HG03354 (cell line): ENCODE results near the gene PTRH1.

Experiments
- ATAC-seq: cut with Tn5 transposase; IDR thresholded peaks from one replicate; pipeline ENCODE4 v1.9.1; 2021; ENCODE audit warnings: mild to moderate bottlenecking; ENCODE audit not compliant: unreplicated experiment, poor library complexity, severe bottlenecking

PTRH1 gene

GRCh38 chr9:127700594-127701255 is 14.7 kb downstream of the PTRH1 start:
- ATAC-seq = no peak

DNA sequence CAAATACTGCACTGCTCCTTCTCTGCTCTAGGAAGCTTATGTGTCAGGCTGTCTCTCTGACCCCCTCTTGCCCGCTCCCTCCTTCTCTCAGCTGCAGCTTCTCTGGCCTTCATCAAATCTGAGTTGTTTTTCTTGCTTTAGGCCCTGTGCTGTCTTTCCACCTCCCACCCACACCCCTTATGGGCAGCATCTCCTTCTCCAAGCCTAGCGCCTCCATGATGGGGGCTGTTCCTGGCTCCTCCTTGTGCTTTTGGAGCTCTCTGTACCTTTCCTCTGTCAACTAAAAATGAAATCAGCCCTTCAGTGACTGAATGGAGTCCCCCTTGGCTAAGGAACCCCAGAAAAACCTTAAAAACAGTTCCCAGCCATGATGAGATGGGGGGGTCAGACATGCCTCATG is 15.3 kb downstream of the PTRH1 start:
- no peak for ATAC-seq

DNA sequence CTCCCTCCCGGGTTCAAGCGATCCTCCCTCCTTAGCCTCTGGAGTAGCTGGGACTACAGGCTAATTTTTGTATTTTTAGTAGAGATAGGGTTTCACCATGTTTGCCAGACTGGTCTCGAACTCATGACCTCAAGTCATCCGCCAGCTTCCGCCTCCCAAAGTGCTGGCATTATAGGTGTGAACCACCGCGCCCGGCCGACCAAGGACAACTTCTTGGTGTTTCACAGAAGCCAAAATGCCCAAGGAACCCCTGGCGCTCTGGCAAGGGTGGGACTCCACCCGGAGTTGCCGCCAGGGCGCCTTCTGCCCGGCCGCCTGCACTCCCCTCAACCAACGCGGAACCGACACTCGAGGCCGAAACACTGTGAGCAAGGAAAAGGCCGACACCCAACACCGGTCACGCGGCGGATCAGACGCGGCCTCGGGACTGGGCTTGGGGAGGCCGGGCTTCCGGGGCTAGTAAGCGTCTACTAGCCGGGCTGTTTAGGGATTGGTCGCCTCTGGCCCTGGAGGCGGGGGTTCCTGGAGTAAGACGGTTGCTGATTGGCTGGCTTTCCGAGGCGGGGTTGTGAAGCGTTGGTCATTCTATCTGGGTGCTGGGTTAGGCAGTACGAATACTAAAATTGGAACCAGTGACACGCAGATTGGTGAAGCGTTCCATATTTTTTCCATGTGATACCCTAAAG is 16.3 kb downstream of the PTRH1 start:
- peak; percentile 90 for ATAC-seq

GRCh38 chr9:127698386-127698785 is 17.1 kb downstream of the PTRH1 start:
- ATAC-seq = no peak

DNA sequence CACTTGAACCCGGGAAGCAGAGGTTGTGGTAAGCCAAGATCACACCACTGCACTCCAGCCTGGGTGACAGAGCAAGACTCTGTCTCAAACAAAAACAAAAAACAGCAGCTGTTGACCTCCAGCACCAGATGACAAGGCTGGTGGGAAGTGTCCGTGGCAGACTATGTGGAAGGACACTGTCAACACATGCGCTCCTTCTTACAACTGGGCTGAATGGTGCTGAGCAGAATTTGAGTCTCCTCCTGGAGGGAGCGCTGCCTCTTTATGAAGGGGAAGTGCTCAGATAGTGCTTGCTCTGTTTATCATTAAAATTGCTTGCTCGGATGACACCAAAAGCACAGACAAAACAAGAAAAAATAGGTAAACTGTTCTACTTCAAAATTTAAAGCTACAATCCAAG is 17.9 kb downstream of the PTRH1 start:
- ATAC-seq = no peak

DNA sequence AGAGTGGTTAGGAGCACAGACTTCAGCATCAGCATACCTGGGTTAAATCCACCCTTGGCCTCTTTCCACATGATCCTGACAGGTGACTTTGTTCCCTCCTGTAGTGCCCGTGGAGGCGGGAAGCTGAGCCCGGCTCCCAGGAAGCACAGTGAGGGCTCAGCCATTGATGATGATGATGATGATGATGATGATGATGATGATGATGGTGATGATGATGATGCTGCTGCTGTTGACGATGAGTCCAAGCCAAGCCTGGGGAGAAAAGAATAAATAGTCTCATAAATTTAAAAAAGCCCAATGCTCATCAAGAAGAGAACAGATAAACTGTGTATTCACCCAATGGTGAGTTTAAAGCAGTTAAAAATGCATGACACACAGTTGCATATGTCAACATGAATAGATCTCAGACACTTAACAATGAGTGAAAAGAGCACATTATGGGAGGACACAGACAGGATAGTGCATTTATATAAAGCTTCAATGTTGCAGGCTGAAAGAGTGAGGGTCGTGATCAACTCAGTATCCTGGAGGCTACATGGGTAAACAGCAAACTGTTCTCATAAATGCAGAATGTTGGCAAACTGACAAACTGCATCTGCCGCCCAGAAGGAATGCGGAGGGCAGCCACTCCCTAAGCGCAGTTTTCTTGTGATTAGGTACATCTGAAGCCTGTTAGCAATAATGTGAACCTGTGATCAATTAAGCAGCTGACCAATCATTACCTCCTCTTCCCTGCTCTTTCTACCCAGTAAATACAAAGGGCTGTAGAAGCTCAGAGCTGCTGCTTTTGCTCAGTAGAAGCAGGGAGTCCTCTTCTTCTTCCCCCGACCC is 20.4 kb downstream of the PTRH1 start:
- ATAC-seq = no peak

- ATAC-seq = no peak
Observed at GRCh38 chr9:127693697-127694096, 21.8 kb downstream of the PTRH1 start.

DNA sequence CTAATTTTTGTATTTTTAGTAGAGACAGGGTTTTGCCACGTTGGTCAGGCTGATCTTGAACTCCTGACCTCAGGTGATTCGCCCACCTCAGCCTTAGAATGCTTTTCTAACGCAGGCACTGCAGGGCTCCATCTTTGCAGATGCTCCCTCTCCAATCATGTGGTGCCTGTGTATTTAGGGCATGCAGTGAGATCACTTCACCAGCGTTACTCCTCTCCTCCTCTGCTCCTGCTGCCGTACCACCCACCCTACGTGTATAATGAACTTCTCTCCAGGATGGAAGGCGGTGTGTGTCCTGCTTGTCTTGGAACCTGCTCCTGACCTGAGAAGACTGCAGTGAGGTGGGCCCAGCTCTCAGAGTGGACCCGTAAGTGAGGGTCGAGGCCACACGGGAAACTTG is 22.3 kb downstream of the PTRH1 start:
- ATAC-seq = no peak

- no peak for ATAC-seq
Observed at GRCh38 chr9:127692071-127692470, 23.4 kb downstream of the PTRH1 start.

- no peak for ATAC-seq
Observed at GRCh38 chr9:127690735-127691134, 24.7 kb downstream of the PTRH1 start.

DNA sequence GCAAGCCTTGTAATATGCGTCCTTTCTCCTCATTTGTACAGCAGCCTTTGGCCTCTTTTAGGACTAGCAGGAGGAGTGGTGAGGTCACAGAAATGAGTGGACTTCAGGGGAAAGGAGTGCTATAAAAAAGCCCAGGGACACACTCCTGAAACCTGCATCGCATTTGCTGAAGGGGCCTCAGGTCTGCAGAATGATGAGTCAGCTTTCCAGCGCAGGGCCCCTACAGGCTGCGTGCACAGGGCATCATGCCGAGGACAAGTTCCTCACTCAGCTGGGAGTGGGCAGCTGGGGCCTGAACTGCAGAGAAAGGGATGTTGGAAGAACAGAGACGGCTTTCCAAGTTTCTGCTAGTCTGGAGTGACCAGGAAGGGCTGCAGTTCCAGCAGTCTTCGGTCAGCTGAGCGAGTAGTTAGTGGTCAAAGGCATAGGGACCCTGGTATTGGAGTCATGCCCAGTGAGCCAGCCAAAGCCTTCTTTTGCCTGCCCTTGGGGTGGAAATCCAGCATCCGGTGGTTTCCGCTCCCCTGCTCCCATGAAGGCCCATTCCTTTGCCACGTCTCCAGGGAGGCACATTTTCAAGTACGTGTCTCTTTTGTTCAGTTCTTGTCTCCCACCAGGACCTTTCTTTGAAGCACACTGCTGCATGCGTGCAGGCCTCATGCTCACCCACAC is 26.0 kb downstream of the PTRH1 start:
- ATAC-seq = no peak

DNA sequence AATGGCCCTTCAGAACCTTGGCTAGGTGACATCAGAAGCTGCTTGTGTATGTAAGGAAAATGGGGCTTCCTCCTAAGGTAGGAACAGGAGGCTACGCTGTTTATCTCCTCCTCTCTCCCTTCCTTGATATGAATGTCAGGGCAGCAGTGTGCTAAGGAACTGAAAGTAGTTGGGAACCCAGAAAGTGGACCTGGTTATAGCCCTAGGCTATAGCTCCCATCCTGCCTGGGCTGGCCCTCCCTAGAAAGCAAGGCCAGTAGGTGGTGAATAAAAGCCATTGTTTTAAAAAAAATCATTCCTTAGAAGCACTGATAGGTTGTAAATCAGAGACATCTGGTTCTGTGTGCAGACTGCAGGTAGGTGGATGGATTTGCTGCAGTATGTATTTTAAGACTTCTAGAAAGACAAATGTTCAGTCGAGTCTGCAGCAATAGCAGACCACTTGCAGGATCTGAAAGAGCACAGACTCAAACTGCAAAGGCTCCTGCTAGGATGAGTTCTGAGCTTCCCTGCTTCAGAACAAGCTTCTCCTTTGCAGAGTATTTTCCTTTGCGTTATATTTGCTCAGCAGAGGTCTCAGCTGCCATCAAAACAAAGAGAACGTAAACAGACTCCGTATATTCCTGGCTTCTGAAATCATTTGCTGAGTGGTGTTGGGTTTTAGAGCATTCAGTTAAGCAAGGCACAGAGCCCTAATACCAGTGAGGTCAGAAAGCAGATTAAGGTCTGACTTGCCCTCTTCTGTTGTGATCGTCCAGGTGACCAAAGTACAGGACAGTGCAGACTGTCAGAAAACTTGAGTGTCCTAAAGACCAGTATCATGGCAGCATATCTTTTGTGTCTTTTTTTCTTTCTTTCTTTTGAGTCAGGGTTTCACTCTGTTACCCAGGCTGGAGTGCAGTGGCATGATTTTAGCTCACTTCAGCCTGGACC is 28.7 kb downstream of the PTRH1 start:
- no peak for ATAC-seq

GRCh38 chr9:127684576-127684975 is 30.9 kb downstream of the PTRH1 start:
- ATAC-seq = no peak

- no peak for ATAC-seq
Observed at GRCh38 chr9:127683723-127684122, 31.7 kb downstream of the PTRH1 start.

DNA sequence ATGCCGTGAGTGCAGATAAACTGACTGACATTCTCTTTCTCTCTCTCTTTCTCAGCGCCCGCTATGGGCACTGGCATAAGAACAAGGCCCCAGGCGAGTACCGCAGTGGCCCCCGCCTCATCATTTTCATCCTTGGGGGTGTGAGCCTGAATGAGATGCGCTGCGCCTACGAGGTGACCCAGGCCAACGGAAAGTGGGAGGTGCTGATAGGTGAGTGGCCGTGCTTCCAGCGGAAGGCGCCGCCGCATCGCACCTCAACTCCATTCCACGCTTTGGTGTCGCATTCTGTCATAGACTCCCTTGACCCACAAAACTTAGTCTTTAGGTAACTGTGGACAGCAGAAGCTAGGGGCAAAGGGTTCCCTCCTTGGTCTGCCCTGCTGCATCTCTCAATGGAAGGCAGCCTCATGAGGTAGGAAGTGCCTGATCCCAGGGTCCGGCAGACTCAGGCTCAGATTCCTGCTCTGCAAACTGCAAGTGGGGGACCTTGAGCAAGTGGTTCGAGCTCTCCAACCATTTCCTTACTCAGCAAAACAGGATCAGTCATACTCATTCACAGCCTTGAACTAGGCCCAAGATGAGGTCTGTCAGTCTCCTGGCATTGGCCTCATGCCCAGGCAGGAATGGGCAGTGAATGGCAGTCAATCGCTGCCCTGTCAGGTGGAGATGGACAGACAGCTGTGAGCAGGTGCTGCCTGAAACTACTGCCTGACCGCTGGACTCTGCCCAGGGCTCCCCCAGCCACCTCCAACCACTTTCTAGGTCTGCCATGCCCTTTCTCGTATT is 32.9 kb downstream of the PTRH1 start:
- no peak for ATAC-seq

- no peak for ATAC-seq
Observed at GRCh38 chr9:127680846-127681245, 34.6 kb downstream of the PTRH1 start.

- no peak for ATAC-seq
Observed at GRCh38 chr9:127680226-127680625, 35.2 kb downstream of the PTRH1 start.

DNA sequence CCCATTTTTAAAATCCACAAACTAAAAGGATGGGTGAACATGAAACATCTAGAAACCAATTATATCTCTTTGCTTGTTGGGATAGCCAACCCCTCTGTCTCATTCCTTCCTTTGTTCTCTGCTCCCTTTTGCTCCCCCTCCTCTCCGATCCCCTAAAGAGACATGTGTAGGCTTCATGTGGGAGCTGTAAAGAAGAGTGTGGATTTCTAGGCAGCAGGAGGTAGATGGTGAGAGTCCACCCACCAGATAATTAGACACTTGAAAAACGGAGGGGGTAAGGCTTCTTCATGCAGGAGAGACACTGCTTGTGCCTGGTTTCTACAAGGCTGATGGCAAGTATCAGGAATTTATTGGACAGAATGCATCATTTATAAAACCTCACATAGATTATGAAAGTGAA is 36.0 kb downstream of the PTRH1 start:
- no peak for ATAC-seq

DNA sequence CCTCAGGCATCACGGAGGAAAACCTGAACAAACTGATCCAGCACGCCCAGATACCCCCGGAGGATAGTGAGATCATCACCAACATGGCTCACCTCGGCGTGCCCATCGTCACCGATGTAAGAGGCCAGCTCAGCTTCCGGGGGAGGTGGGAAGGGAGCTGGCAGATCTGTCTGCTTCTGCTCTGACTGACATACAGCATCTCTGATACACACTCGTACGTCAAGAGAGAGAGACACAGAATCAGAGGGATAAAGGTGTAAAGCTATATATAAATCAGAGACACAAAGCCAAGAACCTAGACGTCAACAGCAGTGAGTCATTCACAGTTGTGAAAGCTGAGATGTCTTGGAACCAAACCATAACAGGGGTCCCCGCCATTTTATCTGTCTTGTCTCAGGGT is 38.8 kb downstream of the PTRH1 start:
- ATAC-seq = no peak
